HCT116 (cell line): ENCODE measurements around the gene TMEM98. TPM values are rescaled to one million over a fixed set of nuclear protein-coding genes. Genes with fewer than 3 reads are reported as not detected.

ENCODE experiments used
- ATAC-seq: fragments of 200-7000 bp; cut with Tn5 transposase; 2 replicates; pipeline ENCODE4 v1.9.1; 2020; ENCODE audit warnings: mild to moderate bottlenecking, moderate library complexity
- BruUV-seq: library from RNA; stranded (reverse); fragments of 400-500 nt; replicated peaks from 2 replicates; lab custom pipeline; 2021; lab: Mats Ljungman, UMichigan
- CTCF ChIA-PET: fragments of 300-600 bp; sonication (Branson Sonifier 250); formaldehyde crosslinking; loops from one replicate; lab custom pipeline; 2021; ENCODE audit warnings: antibody characterized with exemption; lab: Charles Lee
- POLR2A ChIA-PET: fragments of 300-600, 350-600 bp; sonication (Branson Sonifier 250); formaldehyde crosslinking; loops from one replicate; lab custom pipeline; 2021; ENCODE audit warnings: antibody characterized with exemption; lab: Charles Lee
- RAD21 ChIA-PET, 2 experiments: fragments of 300-600 bp; sonication (Branson Sonifier 250); formaldehyde crosslinking; loops; one replicate each; lab custom pipeline; 2023; ENCODE audit warnings: low total read pairs in 2 of 2; ENCODE audit not compliant: uncharacterized antibody in 2 of 2, unreplicated experiment in 2 of 2, low non-redundant PET in 1 of 2; lab: Charles Lee
- DNase-seq: peaks from one replicate; pipeline ENCODE4 v3.0.0-alpha.2; 2010; ENCODE audit warnings: low read depth, low spot score
- H2AFZ ChIP-seq: fragments of 200-600 bp; shearing (Covaris generic), sonication (generic); 2 replicates; pipeline ENCODE4 v1.6.1; 2017; ENCODE audit warnings: low read depth, mixed run types, mixed read lengths, antibody characterized with exemption, low read length; ENCODE audit not compliant: poor library complexity, severe bottlenecking
- H3K27ac ChIP-seq: 2 replicates; pipeline ENCODE4 v1.5.1; 2012; ENCODE audit warnings: low read depth, low read length
- H3K27me3 ChIP-seq: fragments of 200-600 bp; sonication (generic); 2 replicates; pipeline ENCODE4 v1.6.1; 2016; ENCODE audit warnings: mixed run types, low read length, mixed read lengths; ENCODE audit not compliant: insufficient read depth
- H3K36me3 ChIP-seq, 2 experiments: fragments of 200-500 bp in 1 of 2; fragments of 200-600 bp in 1 of 2; sonication (Bioruptor generic) in 1 of 2; sonication (generic) in 1 of 2; 2 replicates each; pipeline versions ENCODE4 v1.5.1 to v1.6.1; 2014 to 2016; ENCODE audit warnings: low read length in 2 of 2, inconsistent platforms in 1 of 2, mixed read lengths in 1 of 2, mixed run types in 1 of 2; ENCODE audit not compliant: insufficient read depth in 2 of 2, control insufficient read depth in 1 of 2
- H3K4me1 ChIP-seq, 2 experiments: fragments of 200-600 bp in 1 of 2; sonication (generic) in 1 of 2; 2 replicates each; pipeline versions ENCODE4 v1.5.1 to v1.6.1; 2012 to 2017; ENCODE audit warnings: low read length in 2 of 2, inconsistent platforms in 1 of 2, mild to moderate bottlenecking in 1 of 2, mixed read lengths in 1 of 2, mixed run types in 1 of 2, moderate library complexity in 1 of 2; ENCODE audit not compliant: insufficient read depth in 2 of 2, control insufficient read depth in 1 of 2
- H3K4me2 ChIP-seq: fragments of 200-600 bp; sonication (generic); 2 replicates; pipeline ENCODE4 v1.6.1; 2017; ENCODE audit warnings: mixed run types, low read length, mixed read lengths
- H3K4me3 ChIP-seq, 2 experiments: fragments of 200-600 bp in 1 of 2; sonication (generic) in 1 of 2; replicated peaks in 1 of 2; 2 replicates each; pipeline ENCODE4 v1.5.1; 2011 to 2016; ENCODE audit warnings: low read length in 2 of 2, control low read depth in 1 of 2, low read depth in 1 of 2, mild to moderate bottlenecking in 1 of 2, mixed read lengths in 1 of 2, mixed run types in 1 of 2
- H3K79me2 ChIP-seq: fragments of 200-600 bp; sonication (generic); 2 replicates; pipeline ENCODE4 v1.6.1; 2017; ENCODE audit warnings: mild to moderate bottlenecking, mixed run types, low read length, moderate library complexity, mixed read lengths; ENCODE audit not compliant: insufficient read depth
- H3K9ac ChIP-seq: fragments of 200-600 bp; sonication (generic); 2 replicates; pipeline ENCODE4 v1.6.1; 2016; ENCODE audit warnings: low read length, mixed read lengths
- H3K9me2 ChIP-seq: fragments of 200-600 bp; sonication (generic), shearing (Covaris generic); 2 replicates; pipeline ENCODE4 v1.6.1; 2017; ENCODE audit warnings: mixed run types, mild to moderate bottlenecking, moderate library complexity; ENCODE audit not compliant: insufficient read depth
- H3K9me3 ChIP-seq, 2 experiments: fragments of 200-500 bp in 1 of 2; fragments of 200-600 bp in 1 of 2; sonication (Bioruptor generic) in 1 of 2; sonication (generic) in 1 of 2; 2 replicates each; pipeline ENCODE4 v1.6.1; 2014 to 2017; ENCODE audit warnings: low read length in 2 of 2, mixed read lengths in 2 of 2, inconsistent platforms in 1 of 2, low read depth in 1 of 2, mild to moderate bottlenecking in 1 of 2, mixed run types in 1 of 2, moderate library complexity in 1 of 2; ENCODE audit not compliant: control insufficient read depth in 1 of 2, insufficient read depth in 1 of 2
- H4K20me1 ChIP-seq: fragments of 200-600 bp; sonication (generic), shearing (Covaris generic); 2 replicates; pipeline ENCODE4 v1.6.1; 2017; ENCODE audit warnings: mixed run types, mild to moderate bottlenecking, moderate library complexity; ENCODE audit not compliant: insufficient read depth
- EGR1 ChIP-seq: IDR thresholded peaks from 2 replicates; pipeline ENCODE4 v1.6.1; 2012; ENCODE audit warnings: low read depth
- ELF1 ChIP-seq: IDR thresholded peaks from 2 replicates; pipeline ENCODE4 v1.6.1; 2012; ENCODE audit warnings: low read depth, borderline replicate concordance
- EZH2phosphoT487 ChIP-seq: fragments of 200-600 bp; IDR thresholded peaks from 2 replicates; pipeline ENCODE4 v1.6.1; 2018; ENCODE audit warnings: antibody characterized with exemption, borderline replicate concordance
- POLR2A ChIP-seq: IDR thresholded peaks from 2 replicates; pipeline ENCODE4 v1.7.0; 2011; ENCODE audit warnings: borderline replicate concordance; ENCODE audit not compliant: insufficient read depth, insufficient read length; ENCODE audit errors: extremely low read depth
- REST ChIP-seq: IDR thresholded peaks from 2 replicates; pipeline ENCODE4 v1.6.1; 2012; ENCODE audit warnings: low read depth
- SIN3A ChIP-seq: IDR thresholded peaks from 2 replicates; pipeline ENCODE4 v1.6.1; 2012; ENCODE audit warnings: low read depth
- YY1 ChIP-seq: IDR thresholded peaks from 2 replicates; pipeline ENCODE4 v1.6.1; 2011; ENCODE audit warnings: low read length, low read depth, moderate library complexity, mild to moderate bottlenecking; ENCODE audit not compliant: insufficient replicate concordance; ENCODE audit errors: extremely low read depth
- intact Hi-C: fragments of 100-400 bp; cut with micrococcal nuclease; formaldehyde crosslinking; loops from 2 replicates; pipeline ENCODE4 v1.10.0; 2022
- total RNA-seq: library from RNA; stranded (reverse); gene quantifications from one replicate; pipeline ENCODE4 v1.2.1, GENCODE V29; 2021; ENCODE audit not compliant: unreplicated experiment
- TF ChIP-seq, protein P1 (sequence below): IDR thresholded peaks from 2 replicates; pipeline ENCODE4 v1.6.1; 2012
- TF ChIP-seq, protein P2 (sequence below): IDR thresholded peaks from 2 replicates; pipeline ENCODE4 v1.6.1; 2012

The TMEM98 gene
- total RNA-seq, 1 experiment from 2014 or later, result 29.3 TPM

- ATAC-seq, result no peak
These were observed 20.4 kb upstream of the TMEM98 start for GRCh38 chr17:32907583-32907982.

More at GRCh38 chr17:32907583-32907982, 20.4 kb upstream of the TMEM98 start:
- H3K9me3 ChIP-seq, result no peaks in the 10 kb centered on the region
- intact Hi-C loops, result no loop called here
- peaks cover 0 to 6% of the 10 kb centered on the region in 2 experiments; a peak in 2 of 4 replicates for H3K4me1 ChIP-seq
- CTCF ChIA-PET, result interaction anchor here (0.9 kb wide), 1 partner anchor 9 kb away, joined by 3 read pairs; no protein-coding TSS in a partner anchor
- no peak overlapping the region for H3K4me2 ChIP-seq
- H2AFZ ChIP-seq, result no peak overlapping the region
- H3K36me3 ChIP-seq, result no peaks in the 10 kb centered on the region
- no TSS peak for BruUV-seq
- no peaks in the 10 kb centered on the region for H3K9me2 ChIP-seq
- POLR2A ChIA-PET, result no interaction called here
- no peak for DNase-seq
- no peak overlapping the region for H3K9ac ChIP-seq
- H3K79me2 ChIP-seq, result no peaks in the 10 kb centered on the region
- no peak overlapping the region for H3K4me3 ChIP-seq
- H3K27me3 ChIP-seq, result no peaks in the 10 kb centered on the region
- H4K20me1 ChIP-seq, result no peaks in the 10 kb centered on the region
- RAD21 ChIA-PET, result no interaction called here
- TF ChIP-seq REST (no peak), EGR1 (no peak), YY1 (no peak), ELF1 (no peak), SIN3A (no peak), POLR2A (no peak), EZH2phosphoT487 (no peak)
- TF ChIP-seq, protein P1, sequence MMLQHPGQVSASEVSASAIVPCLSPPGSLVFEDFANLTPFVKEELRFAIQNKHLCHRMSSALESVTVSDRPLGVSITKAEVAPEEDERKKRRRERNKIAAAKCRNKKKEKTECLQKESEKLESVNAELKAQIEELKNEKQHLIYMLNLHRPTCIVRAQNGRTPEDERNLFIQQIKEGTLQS, result no peak
- TF ChIP-seq, protein P2, sequence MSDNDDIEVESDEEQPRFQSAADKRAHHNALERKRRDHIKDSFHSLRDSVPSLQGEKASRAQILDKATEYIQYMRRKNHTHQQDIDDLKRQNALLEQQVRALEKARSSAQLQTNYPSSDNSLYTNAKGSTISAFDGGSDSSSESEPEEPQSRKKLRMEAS, result no peak
- no peak overlapping the region for H3K27ac ChIP-seq
